SH-SY5Y (cell line): Measurements from ENCODE around the gene MYO7B.

ENCODE experiments used
- GATA2 ChIP-seq: IDR thresholded peaks from 2 replicates; pipeline ENCODE4 v1.6.1; 2011; ENCODE audit warnings: mild to moderate bottlenecking, low read depth, low read length
- GATA3 ChIP-seq: IDR thresholded peaks from 2 replicates; pipeline ENCODE4 v1.6.1; 2011; ENCODE audit warnings: low read depth, mild to moderate bottlenecking, low read length, moderate library complexity

MYO7B gene

GRCh38 chr2:127535422-127535901 lies at the start of gene MYO7B:
TSS of gene MYO7B (plus strand) at chr2:127535683. CDS start at chr2:127559723, 24,040 bp downstream.
- TF ChIP-seq GATA2 (no peak), GATA3 (no peak)

- TF ChIP-seq GATA3, result no peak
- TF ChIP-seq GATA2, result no peak
Measured at GRCh38 chr2:127485694-127486071, 49.8 kb upstream of the MYO7B start.

GRCh38 chr2:127486247-127487058 lies 49.0 kb upstream of the MYO7B start:
- no peak for TF ChIP-seq GATA2
- no peak for TF ChIP-seq GATA3

- TF ChIP-seq GATA3, result no peak
- no peak for TF ChIP-seq GATA2
Measured at GRCh38 chr2:127490283-127490682, 45.2 kb upstream of the MYO7B start.

- TF ChIP-seq GATA2, result no peak
- no peak for TF ChIP-seq GATA3
Measured at GRCh38 chr2:127498386-127498785, 37.1 kb upstream of the MYO7B start.

GRCh38 chr2:127503491-127503890 lies 32.0 kb upstream of the MYO7B start:
- no peak for TF ChIP-seq GATA3
- no peak for TF ChIP-seq GATA2

- TF ChIP-seq GATA2, result no peak
- TF ChIP-seq GATA3, result no peak
Measured at GRCh38 chr2:127504552-127505430, 30.7 kb upstream of the MYO7B start.

GRCh38 chr2:127506510-127506909 lies 29.0 kb upstream of the MYO7B start:
- no peak for TF ChIP-seq GATA2
- no peak for TF ChIP-seq GATA3

- TF ChIP-seq GATA2 (no peak), GATA3 (no peak)
Measured at GRCh38 chr2:127508023-127508630, 27.4 kb upstream of the MYO7B start.

GRCh38 chr2:127508631-127509034 lies 26.9 kb upstream of the MYO7B start:
- no peak for TF ChIP-seq GATA2
- no peak for TF ChIP-seq GATA3

GRCh38 chr2:127510073-127510472 lies 25.4 kb upstream of the MYO7B start:
- no peak for TF ChIP-seq GATA2
- TF ChIP-seq GATA3, result no peak

- TF ChIP-seq GATA2 (no peak), GATA3 (no peak)
Measured at GRCh38 chr2:127511090-127511695, 24.3 kb upstream of the MYO7B start.

GRCh38 chr2:127511917-127512316 lies 23.6 kb upstream of the MYO7B start:
- TF ChIP-seq GATA3, result no peak
- no peak; the same call in 1 of the 2 replicates for TF ChIP-seq GATA2

- TF ChIP-seq GATA2 (no peak), GATA3 (no peak)
Measured at GRCh38 chr2:127512362-127512761, 23.1 kb upstream of the MYO7B start.
